Activated CD4-positive, alpha-beta memory T cell treated with anti-CD3 and anti-CD28 coated beads for 36 hours (primary cell): ENCODE data around the gene TRAFD1. TPM values are rescaled to one million over a fixed set of nuclear protein-coding genes. Genes with fewer than 3 reads are reported as not detected.
A peak's percentile ranks its signal among the peaks of the same experiment; 100 is the strongest.
"Not testable (repeated sequence)": the region's sequence is repeated elsewhere in the genome, so short reads cannot be mapped to it uniquely, and the experiment has no call there.

Experiments
- CTCF ChIA-PET: fragments of 350-600 bp; sonication (Branson Sonifier 250); formaldehyde crosslinking; loops from one replicate; lab custom pipeline; 2021; ENCODE audit warnings: antibody characterized with exemption, inconsistent platforms; lab: Charles Lee
- POLR2A ChIA-PET: fragments of 350-600 bp; sonication (Branson Sonifier 250); formaldehyde crosslinking; loops from one replicate; lab custom pipeline; 2021; ENCODE audit warnings: antibody characterized with exemption; lab: Charles Lee
- DNase-seq: peaks from one replicate; pipeline ENCODE4 v3.0.0-alpha.2; 2020
- H3K27ac Mint-ChIP-seq: one replicate; pipeline ENCODE4 v1.8.0; 2021; ENCODE audit warnings: mixed read lengths
- H3K27me3 Mint-ChIP-seq: one replicate; pipeline ENCODE4 v1.8.0; 2021; ENCODE audit warnings: mixed read lengths
- H3K36me3 Mint-ChIP-seq: one replicate; pipeline ENCODE4 v1.8.0; 2021; ENCODE audit warnings: mixed read lengths
- H3K4me1 Mint-ChIP-seq: one replicate; pipeline ENCODE4 v1.8.0; 2021; ENCODE audit warnings: low read depth, mixed read lengths
- H3K4me3 Mint-ChIP-seq: one replicate; pipeline ENCODE4 v1.8.0; 2021; ENCODE audit warnings: mild to moderate bottlenecking, mixed read lengths
- H3K9me3 Mint-ChIP-seq: one replicate; pipeline ENCODE4 v1.8.0; 2021; ENCODE audit warnings: mixed read lengths
- intact Hi-C: fragments of 100-400 bp; cut with micrococcal nuclease; formaldehyde crosslinking; loops from one replicate; pipeline ENCODE4 v1.15.1; 2023
- total RNA-seq, 2 experiments: library from RNA; stranded (reverse); gene quantifications; one replicate each; pipeline ENCODE4 v1.2.3, GENCODE V29; 2021

The TRAFD1 gene
- total RNA-seq, 2 experiments from 2014 or later = 56.4 to 61.8 TPM

GRCh38 chr12:112140728-112141127, 15.4 kb downstream of the TRAFD1 start:
- Mint-ChIP-seq H3K36me3 (peaks cover 37% of the 10 kb centered on the region), H3K27ac (no peak overlapping the region)

GRCh38 chr12:112146123-112146522, 20.8 kb downstream of the TRAFD1 start:
- ChIA-PET POLR2A (interaction anchor here (0.6 kb wide), 1 partner anchor 15 kb away, joined by 3 read pairs; no protein-coding TSS in a partner anchor), CTCF (no interaction called here)
- H3K27ac Mint-ChIP-seq = no peak overlapping the region
- no peaks in the 10 kb centered on the region for H3K27me3 Mint-ChIP-seq
- DNase-seq = no peak
- intact Hi-C loops = no loop called here
- H3K9me3 Mint-ChIP-seq = no peaks in the 10 kb centered on the region
- peaks cover 47% of the 10 kb centered on the region for H3K36me3 Mint-ChIP-seq
- H3K4me3 Mint-ChIP-seq = no peak overlapping the region
- no peaks in the 10 kb centered on the region for H3K4me1 Mint-ChIP-seq

More at GRCh38 chr12:112140728-112141127, 15.4 kb downstream of the TRAFD1 start:
- H3K4me1 Mint-ChIP-seq = no peaks in the 10 kb centered on the region
- H3K9me3 Mint-ChIP-seq = no peaks in the 10 kb centered on the region
- intact Hi-C loops = no loop called here
- ChIA-PET CTCF (no interaction called here), POLR2A (no interaction called here)
- H3K4me3 Mint-ChIP-seq = no peak overlapping the region
- H3K27me3 Mint-ChIP-seq = no peaks in the 10 kb centered on the region
- DNase-seq = no peak

GRCh38 chr12:112148031-112148513, 22.7 kb downstream of the TRAFD1 start:
- no peaks in the 10 kb centered on the region for H3K9me3 Mint-ChIP-seq
- POLR2A ChIA-PET = no interaction called here
- no peak overlapping the region for H3K27ac Mint-ChIP-seq
- no peaks in the 10 kb centered on the region for H3K27me3 Mint-ChIP-seq
- H3K4me3 Mint-ChIP-seq = no peak overlapping the region
- DNase-seq = no peak
- intact Hi-C loops = no loop called here
- H3K36me3 Mint-ChIP-seq = peaks cover 58% of the 10 kb centered on the region
- no peaks in the 10 kb centered on the region for H3K4me1 Mint-ChIP-seq
- CTCF ChIA-PET = no interaction called here

DNA sequence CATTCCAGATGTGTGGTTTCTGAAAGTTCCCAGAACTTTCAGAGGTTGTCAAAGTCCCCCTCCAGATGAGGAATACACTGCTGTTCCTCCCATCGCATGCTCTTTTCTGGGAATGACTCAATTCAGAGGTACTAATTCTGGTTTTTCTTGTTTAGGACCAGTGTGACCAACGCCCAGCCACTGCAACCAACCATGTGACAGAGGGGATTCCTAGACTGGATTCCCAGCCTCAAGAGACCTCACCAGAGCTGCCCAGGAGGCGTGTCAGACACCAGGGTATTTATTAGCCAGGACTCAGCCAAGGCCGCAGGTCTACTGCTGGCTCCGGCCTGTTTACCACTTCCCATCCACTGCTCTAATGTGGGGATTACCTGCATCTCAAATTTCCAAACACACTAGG, 24.2 kb downstream of the TRAFD1 start:
- no peak for DNase-seq
- POLR2A ChIA-PET = interaction anchor here (0.6 to 1.2 kb wide), 2 partner anchors 13 to 43 kb away, joined by 4 read pairs; no protein-coding TSS in a partner anchor

GRCh38 chr12:112151766-112152541, 26.6 kb downstream of the TRAFD1 start:
- Mint-ChIP-seq H3K9me3 (peaks cover 20% of the 10 kb centered on the region), H3K4me3 (no peak overlapping the region), H3K27ac (peak overlapping the region; percentile 39), H3K27me3 (no peaks in the 10 kb centered on the region), H3K36me3 (peaks cover 69% of the 10 kb centered on the region), H3K4me1 (peaks cover 2% of the 10 kb centered on the region)
- DNase-seq = peak; percentile 5
- POLR2A ChIA-PET = no interaction called here
- CTCF ChIA-PET = interaction anchor here (0.9 kb wide), 1 partner anchor 48 kb away, joined by 3 read pairs; no protein-coding TSS in a partner anchor
- intact Hi-C loops = no loop called here

More for the DNA sequence above, 24.2 kb downstream of the TRAFD1 start:
- Mint-ChIP-seq H3K9me3 (peaks cover 3% of the 10 kb centered on the region), H3K27me3 (no peaks in the 10 kb centered on the region), H3K4me1 (no peaks in the 10 kb centered on the region), H3K27ac (no peak overlapping the region), H3K4me3 (no peak overlapping the region), H3K36me3 (peaks cover 64% of the 10 kb centered on the region)
- CTCF ChIA-PET = no interaction called here
- intact Hi-C loops = no loop called here

DNA sequence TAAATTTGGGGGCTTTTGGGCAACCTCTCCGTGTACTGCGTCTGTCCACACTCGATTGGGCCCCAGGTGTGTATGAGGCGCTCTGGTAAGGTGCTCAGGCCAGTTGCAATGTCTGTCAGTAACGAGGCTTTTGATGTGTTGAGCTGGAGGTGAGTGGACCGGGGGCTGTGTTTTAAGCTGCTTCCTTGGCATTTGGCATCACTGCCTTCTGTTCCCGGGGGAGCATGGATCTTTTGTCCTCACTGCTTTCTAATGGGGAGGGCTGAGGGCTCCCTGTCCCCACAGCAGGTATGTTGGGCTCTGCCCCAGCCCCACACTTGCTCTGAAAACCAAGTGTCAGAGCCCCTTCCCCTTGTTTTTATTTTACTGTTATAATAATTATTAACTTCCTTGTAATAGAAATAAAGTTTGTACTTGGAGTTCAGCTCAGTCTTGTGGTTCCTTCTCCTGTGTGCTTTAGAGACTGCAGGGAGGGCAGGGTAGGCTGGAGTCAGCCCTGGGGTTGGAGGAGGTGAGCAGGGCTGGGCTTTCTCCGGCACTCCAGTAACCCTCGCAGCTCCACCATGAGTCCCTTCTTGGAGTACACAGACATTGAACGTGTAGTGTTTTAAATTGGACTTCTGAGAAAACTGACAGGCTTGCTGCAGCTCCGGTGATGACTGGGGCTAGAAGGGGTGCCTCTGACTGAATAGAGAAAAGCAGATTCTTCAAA, 28.0 kb downstream of the TRAFD1 start:
- intact Hi-C loops = no loop called here
- Mint-ChIP-seq H3K4me1 (peaks cover 12% of the 10 kb centered on the region), H3K4me3 (no peak overlapping the region), H3K27me3 (no peaks in the 10 kb centered on the region), H3K9me3 (peaks cover 33% of the 10 kb centered on the region), H3K27ac (no peak overlapping the region), H3K36me3 (peaks cover 77% of the 10 kb centered on the region)
- DNase-seq = no peak
- POLR2A ChIA-PET = interaction anchor here (1.3 kb wide), 1 partner anchor 10 kb away, joined by 3 read pairs; no protein-coding TSS in a partner anchor
- CTCF ChIA-PET = no interaction called here

GRCh38 chr12:112153893-112154219, 28.5 kb downstream of the TRAFD1 start:
- ChIA-PET POLR2A (interaction anchor here (1.3 kb wide), 1 partner anchor 10 kb away, joined by 3 read pairs; no protein-coding TSS in a partner anchor), CTCF (no interaction called here)
- H3K4me3 Mint-ChIP-seq = no peak overlapping the region
- H3K27ac Mint-ChIP-seq = no peak overlapping the region
- DNase-seq = no peak
- peaks cover 17% of the 10 kb centered on the region for H3K4me1 Mint-ChIP-seq
- intact Hi-C loops = no loop called here
- peaks cover 77% of the 10 kb centered on the region for H3K36me3 Mint-ChIP-seq
- H3K27me3 Mint-ChIP-seq = no peaks in the 10 kb centered on the region
- H3K9me3 Mint-ChIP-seq = peaks cover 37% of the 10 kb centered on the region

- POLR2A ChIA-PET = interaction anchor here (0.6 kb wide), 1 partner anchor 655 kb away, joined by 4 read pairs; no protein-coding TSS in a partner anchor
- DNase-seq = peak; percentile 52
- CTCF ChIA-PET, H3K4me3 Mint-ChIP-seq, H3K27me3 Mint-ChIP-seq, intact Hi-C loops: not testable (repeated sequence)
- peaks cover 47% of the 10 kb centered on the region for H3K9me3 Mint-ChIP-seq
- H3K27ac Mint-ChIP-seq = peak overlapping the region; percentile 74
- H3K4me1 Mint-ChIP-seq = peaks cover 24% of the 10 kb centered on the region
- H3K36me3 Mint-ChIP-seq = peaks cover 84% of the 10 kb centered on the region
Measured at GRCh38 chr12:112158461-112159145, 33.2 kb downstream of the TRAFD1 start.

GRCh38 chr12:112159146-112159541, 33.8 kb downstream of the TRAFD1 start:
- CTCF ChIA-PET = no interaction called here
- POLR2A ChIA-PET = interaction anchor here (0.6 kb wide), 1 partner anchor 656 kb away, joined by 4 read pairs; no protein-coding TSS in a partner anchor
- no peaks in the 10 kb centered on the region for H3K27me3 Mint-ChIP-seq
- peak overlapping the region; percentile 74 for H3K27ac Mint-ChIP-seq
- peaks cover 79% of the 10 kb centered on the region for H3K36me3 Mint-ChIP-seq
- H3K4me3 Mint-ChIP-seq = no peak overlapping the region
- peaks cover 45% of the 10 kb centered on the region for H3K9me3 Mint-ChIP-seq
- peaks cover 24% of the 10 kb centered on the region for H3K4me1 Mint-ChIP-seq
- DNase-seq = no peak
- intact Hi-C loops = no loop called here

DNA sequence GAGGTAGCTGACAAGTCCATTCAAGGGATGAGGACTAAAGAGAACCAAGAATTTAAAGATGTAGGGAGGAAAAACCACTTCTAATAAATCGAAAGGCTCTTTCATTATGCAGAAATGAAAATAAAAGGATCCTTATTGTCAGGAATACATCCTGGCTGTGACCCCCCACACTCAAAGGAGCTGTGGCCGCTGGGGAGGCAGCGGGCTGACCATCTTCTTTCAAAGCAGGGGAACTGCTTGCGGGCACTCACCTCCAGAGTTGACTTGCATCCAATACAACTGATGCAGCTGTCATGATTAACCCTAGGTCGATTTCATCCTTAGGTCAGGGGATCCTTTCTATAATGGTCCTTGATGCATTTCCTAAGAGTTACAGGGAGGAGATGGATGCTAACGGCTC, 35.3 kb downstream of the TRAFD1 start:
- no peak for DNase-seq
- Mint-ChIP-seq H3K4me3 (no peak overlapping the region), H3K27ac (no peak overlapping the region), H3K36me3 (peaks cover 67% of the 10 kb centered on the region), H3K27me3 (no peaks in the 10 kb centered on the region), H3K4me1 (peaks cover 24% of the 10 kb centered on the region), H3K9me3 (peaks cover 38% of the 10 kb centered on the region)
- intact Hi-C loops = no loop called here
- CTCF ChIA-PET = no interaction called here
- POLR2A ChIA-PET = no interaction called here

DNA sequence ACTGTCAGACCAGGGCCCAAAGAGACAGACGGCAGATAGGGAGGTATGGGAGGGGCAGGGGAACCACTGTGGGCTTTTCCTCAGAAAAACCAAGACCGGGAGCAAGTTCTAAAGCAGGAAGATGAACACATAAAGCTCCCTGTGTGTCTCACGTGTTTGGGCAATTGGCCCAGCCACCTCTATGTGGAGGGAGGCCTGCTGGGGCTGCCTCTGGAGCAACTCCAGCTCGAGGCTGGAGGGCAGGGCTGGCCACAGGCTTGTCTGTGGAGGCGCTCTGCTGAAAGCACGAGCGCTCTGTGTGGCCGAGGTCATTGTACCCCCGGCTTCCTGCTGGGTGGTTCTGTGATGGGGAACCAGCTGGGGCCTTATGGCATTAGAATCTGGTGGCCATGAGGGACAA, 36.4 kb downstream of the TRAFD1 start:
- no peak overlapping the region for H3K27ac Mint-ChIP-seq
- H3K4me3 Mint-ChIP-seq = no peak overlapping the region
- peaks cover 24% of the 10 kb centered on the region for H3K4me1 Mint-ChIP-seq
- ChIA-PET CTCF (no interaction called here), POLR2A (interaction anchor here (1.1 kb wide), 1 partner anchor 12 kb away, joined by 4 read pairs; no protein-coding TSS in a partner anchor)
- peaks cover 29% of the 10 kb centered on the region for H3K9me3 Mint-ChIP-seq
- DNase-seq = no peak
- no peaks in the 10 kb centered on the region for H3K27me3 Mint-ChIP-seq
- intact Hi-C loops = no loop called here
- peaks cover 56% of the 10 kb centered on the region for H3K36me3 Mint-ChIP-seq
